HUES64 (cell line): ENCODE results near the gene INO80D.
"Not testable (repeated sequence)": the region's sequence is repeated elsewhere in the genome, so short reads cannot be mapped to it uniquely, and the experiment has no call there.

Experiments
- H3K27ac ChIP-seq: 2 replicates; pipeline ENCODE4 v1.7.0; 2013; ENCODE audit warnings: low read depth, low read length, inconsistent platforms
- H3K27me3 ChIP-seq: 2 replicates; pipeline ENCODE4 v1.6.1; 2013; ENCODE audit warnings: mild to moderate bottlenecking, low read length; ENCODE audit not compliant: insufficient read depth
- H3K36me3 ChIP-seq: 2 replicates; pipeline ENCODE4 v1.6.1; 2013; ENCODE audit warnings: mild to moderate bottlenecking, low read length; ENCODE audit not compliant: insufficient read depth
- H3K4me1 ChIP-seq: 2 replicates; pipeline ENCODE4 v1.6.1; 2013; ENCODE audit warnings: mild to moderate bottlenecking, low read length, moderate library complexity; ENCODE audit not compliant: insufficient read depth
- H3K4me3 ChIP-seq: 2 replicates; pipeline ENCODE4 v1.5.1; 2013; ENCODE audit warnings: mild to moderate bottlenecking, low read length, moderate library complexity
- H3K9ac ChIP-seq: 2 replicates; pipeline ENCODE4 v1.6.1; 2013; ENCODE audit warnings: mild to moderate bottlenecking, low read depth, low read length
- H3K9me3 ChIP-seq: 2 replicates; pipeline ENCODE4 v1.6.1; 2013; ENCODE audit warnings: low read depth, low read length; ENCODE audit not compliant: insufficient read depth
- WGBS: fragments of 150-250, 120-280 bp; methylation state at CpG from one replicate; pipeline ENCODE4 v1.1.7; 2013; ENCODE audit warnings: missing lambda C conversion rate; 5-methylcytosine and 5-hydroxymethylcytosine counted together

The INO80D gene

DNA sequence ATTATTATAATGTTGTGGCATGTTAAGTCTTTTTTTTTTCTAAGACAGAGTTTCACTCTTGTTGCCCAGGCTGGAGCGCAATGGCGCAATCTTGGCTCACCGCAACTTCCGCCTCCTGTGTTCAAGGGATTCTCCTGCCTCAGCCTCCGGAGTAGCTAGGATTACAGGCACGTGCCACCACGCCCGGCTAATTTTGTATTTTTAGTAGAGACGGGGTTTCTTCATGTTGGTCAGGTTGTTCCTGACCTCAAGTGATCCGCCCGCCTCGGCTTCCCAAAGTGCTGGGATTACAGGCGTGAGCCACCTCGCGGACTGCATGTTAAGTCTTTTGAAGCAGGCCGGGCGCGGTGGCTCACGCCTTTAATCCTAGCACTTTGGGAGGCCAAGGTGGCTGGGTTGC, 12.9 kb upstream of the INO80D start:
- WGBS = 96% methylated on average over 19 of the region's 19 CpGs
- H3K36me3 ChIP-seq, H3K27ac ChIP-seq: not testable (repeated sequence)

DNA sequence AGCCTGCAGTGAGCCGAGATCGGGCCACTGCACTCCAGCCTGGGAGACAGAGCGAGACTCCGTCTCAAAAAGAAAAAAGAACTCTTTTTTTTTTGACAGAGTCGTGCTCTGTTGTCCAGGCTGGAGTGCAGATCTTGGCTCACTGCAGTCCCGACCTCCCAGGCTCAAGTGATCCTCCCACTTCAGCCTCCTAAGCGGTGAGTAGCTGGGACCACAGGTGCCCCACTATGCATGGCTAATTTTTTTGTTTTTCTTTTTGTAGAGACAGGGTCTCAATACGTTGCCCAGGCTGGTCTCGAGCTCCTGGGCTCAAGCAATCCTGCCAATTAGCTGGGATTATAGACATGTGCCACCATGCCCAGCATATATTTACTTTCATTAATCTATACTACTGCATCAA, 12.5 kb upstream of the INO80D start:
- Histone ChIP-seq H3K36me3 (no peaks in the 10 kb centered on the region), H3K4me1 (0 out of 2 replicates have a peak, but pooled peaks cover 3% of the 10 kb centered on the region), H3K9ac (no peak overlapping the region), H3K27me3 (no peaks in the 10 kb centered on the region), H3K4me3 (no peak overlapping the region), H3K27ac (no peak overlapping the region), H3K9me3 (no peaks in the 10 kb centered on the region)
- 95% methylated on average over 9 of the region's 9 CpGs for WGBS

More for the DNA sequence above, 12.9 kb upstream of the INO80D start:
- H3K4me3 ChIP-seq, H3K9ac ChIP-seq, H3K9me3 ChIP-seq, H3K4me1 ChIP-seq, H3K27me3 ChIP-seq: not testable (repeated sequence)

DNA sequence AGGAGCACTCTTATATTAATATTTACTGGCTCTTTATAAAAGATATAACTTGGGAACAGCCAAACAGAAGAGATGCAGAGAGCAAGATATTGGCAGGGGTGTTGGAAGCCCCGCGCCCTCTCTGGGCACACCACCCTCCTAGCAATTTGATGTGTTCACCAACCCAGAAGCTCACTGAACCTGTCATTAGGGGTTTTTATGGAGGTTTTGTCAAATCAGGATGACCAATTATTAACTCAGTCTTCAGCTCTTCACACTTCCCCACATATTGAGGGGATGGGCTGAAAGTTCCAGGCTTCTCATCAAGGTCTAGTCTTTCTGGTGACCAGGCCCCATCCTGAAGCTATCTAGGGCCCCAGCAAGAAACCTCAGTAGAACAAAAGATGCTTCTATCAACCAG, 10.9 kb upstream of the INO80D start:
- H3K27me3 ChIP-seq = no peaks in the 10 kb centered on the region
- H3K27ac ChIP-seq = no peak overlapping the region
- no peaks in the 10 kb centered on the region for H3K36me3 ChIP-seq
- H3K4me3 ChIP-seq = no peak overlapping the region
- H3K4me1 ChIP-seq = peaks cover 11% of the 10 kb centered on the region; the same call in 1 of the 2 replicates
- no peak overlapping the region for H3K9ac ChIP-seq
- no peaks in the 10 kb centered on the region for H3K9me3 ChIP-seq
- WGBS = 92% methylated on average over 2 of the region's 2 CpGs

DNA sequence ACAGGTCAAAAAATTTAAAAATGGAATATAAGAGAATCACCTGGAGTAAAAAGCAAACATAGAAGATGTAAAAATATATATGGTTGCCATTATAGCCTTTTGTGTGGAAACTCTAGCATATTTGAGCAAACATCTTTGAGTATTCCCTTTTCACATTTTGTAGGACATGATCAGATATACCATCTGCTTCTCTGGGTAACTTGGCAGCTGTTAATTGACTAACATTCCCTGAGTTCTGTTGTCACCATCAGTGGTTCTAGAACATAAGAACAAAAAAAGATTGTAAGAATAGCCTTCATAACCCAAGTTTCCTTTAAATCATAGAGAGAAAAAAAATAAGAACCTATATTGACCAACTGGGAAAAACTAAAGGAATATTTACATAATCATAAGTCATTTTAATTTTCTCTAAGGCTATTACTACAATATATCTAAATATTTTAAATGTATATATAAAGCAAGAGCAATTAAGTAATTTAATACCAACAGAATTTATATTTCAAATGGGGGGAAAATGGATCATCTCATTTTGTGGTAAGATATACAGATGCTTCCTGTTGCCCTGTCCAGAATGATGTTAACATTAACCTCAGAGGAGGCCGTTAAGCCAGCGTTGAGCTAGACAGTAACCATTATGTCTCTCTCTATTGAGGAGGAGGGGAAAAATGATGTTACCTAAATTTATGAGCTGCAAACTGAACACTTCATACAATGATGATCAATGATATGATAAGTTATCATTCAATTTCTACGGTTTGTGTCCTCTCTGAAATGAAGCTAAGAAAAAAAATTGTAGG, 9.8 kb upstream of the INO80D start:
- Histone ChIP-seq H3K9ac (no peak overlapping the region), H3K36me3 (peaks cover 2% of the 10 kb centered on the region; the same call in 1 of the 2 replicates), H3K4me1 (peaks cover 11% of the 10 kb centered on the region; the same call in 1 of the 2 replicates), H3K27me3 (no peaks in the 10 kb centered on the region), H3K27ac (no peak overlapping the region), H3K9me3 (no peaks in the 10 kb centered on the region), H3K4me3 (no peak overlapping the region)
- 95% methylated on average over 3 of the region's 3 CpGs for WGBS

DNA sequence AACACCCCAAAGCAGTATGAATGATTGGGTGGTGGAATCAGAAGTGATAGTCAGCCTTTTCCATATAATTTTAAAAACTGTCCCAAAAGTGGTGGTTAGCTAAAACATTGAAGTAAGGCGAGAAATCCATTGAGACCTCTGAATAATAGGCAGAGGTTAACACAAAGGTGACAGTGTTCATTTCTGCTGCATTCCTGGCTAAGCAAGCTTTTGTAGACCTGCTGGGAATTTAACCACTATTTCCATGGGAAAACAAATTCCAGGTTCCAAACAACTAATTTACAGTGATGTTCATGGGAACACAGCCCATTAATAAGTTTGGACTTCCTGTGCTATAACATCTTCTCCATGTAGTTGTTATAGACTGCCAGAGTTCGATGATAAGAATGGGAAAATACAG, 6.3 kb upstream of the INO80D start:
- 97% methylated on average over 2 of the region's 2 CpGs for WGBS
- peaks cover 13% of the 10 kb centered on the region; the same call in 1 of the 2 replicates for H3K4me1 ChIP-seq
- H3K27me3 ChIP-seq = no peaks in the 10 kb centered on the region
- no peak overlapping the region for H3K27ac ChIP-seq
- no peak overlapping the region for H3K4me3 ChIP-seq
- H3K9ac ChIP-seq = no peak overlapping the region
- H3K36me3 ChIP-seq = peaks cover 20% of the 10 kb centered on the region
- no peaks in the 10 kb centered on the region for H3K9me3 ChIP-seq

DNA sequence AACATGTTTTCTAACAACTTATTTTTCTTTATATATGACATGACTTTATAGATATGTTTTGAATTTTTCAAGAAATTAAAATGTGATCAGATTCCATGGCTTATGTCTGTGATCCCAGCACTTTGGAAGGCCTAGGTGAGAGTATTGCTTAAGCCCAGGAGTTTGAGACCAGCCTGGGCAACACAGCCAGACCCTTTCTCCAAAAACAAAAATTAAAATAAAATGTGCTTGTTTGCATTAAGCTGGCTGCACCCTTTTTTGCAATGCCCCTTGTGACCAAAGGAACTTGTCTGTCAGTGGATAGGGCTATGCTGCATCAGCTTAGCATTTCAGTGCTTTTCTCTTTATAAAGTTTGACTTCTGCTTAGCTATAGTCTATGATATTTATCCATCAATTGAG, 2.3 kb upstream of the INO80D start:
- peaks cover 20% of the 10 kb centered on the region for H3K36me3 ChIP-seq
- no peak overlapping the region for H3K9ac ChIP-seq
- H3K9me3 ChIP-seq = no peaks in the 10 kb centered on the region
- H3K4me3 ChIP-seq = 0 out of 2 replicates have a peak overlapping the region, but pooled peaks have one; percentile 11
- peaks cover 17% of the 10 kb centered on the region; the same call in 1 of the 2 replicates for H3K4me1 ChIP-seq
- no peak overlapping the region for H3K27ac ChIP-seq
- H3K27me3 ChIP-seq = no peaks in the 10 kb centered on the region

DNA sequence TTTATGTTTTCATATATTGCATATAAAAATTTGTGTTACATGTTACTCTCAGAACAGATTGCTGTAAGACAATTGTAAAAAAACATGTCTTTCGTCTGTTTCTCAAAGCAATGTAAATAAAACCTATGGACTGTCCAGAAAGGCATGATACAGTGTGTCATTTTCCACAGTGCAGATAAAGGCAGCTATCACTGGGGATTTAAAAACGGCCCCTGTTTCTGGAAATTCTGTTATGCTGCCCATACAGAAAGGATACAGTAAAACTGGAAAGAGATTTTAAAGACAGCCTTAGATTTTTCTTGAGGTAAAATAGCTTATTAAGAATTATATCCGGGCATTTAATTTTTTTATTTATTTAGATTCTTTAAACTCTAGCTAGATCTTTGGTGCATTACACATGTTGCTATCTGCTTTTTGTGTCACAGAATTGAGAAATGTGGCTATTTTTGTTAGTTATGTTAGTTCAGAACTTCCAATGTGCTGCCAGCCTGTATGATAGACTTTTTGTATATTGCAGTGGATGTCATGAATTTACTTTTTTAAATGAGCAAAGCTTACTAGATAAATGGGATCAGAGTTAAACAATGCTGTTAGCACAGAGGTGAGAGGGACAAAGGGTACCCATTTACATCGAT, 859 bp upstream of the INO80D start:
- no peaks in the 10 kb centered on the region for H3K27me3 ChIP-seq
- no peaks in the 10 kb centered on the region for H3K9me3 ChIP-seq
- H3K27ac ChIP-seq = peak overlapping the region; percentile 96; the same call in 1 of the 2 replicates
- peak overlapping the region; percentile 95 for H3K4me3 ChIP-seq
- peaks cover 20% of the 10 kb centered on the region for H3K36me3 ChIP-seq
- peak overlapping the region; percentile 96 for H3K9ac ChIP-seq
- peaks cover 21% of the 10 kb centered on the region for H3K4me1 ChIP-seq
- WGBS = 27% methylated on average over 3 of the region's 4 CpGs

DNA sequence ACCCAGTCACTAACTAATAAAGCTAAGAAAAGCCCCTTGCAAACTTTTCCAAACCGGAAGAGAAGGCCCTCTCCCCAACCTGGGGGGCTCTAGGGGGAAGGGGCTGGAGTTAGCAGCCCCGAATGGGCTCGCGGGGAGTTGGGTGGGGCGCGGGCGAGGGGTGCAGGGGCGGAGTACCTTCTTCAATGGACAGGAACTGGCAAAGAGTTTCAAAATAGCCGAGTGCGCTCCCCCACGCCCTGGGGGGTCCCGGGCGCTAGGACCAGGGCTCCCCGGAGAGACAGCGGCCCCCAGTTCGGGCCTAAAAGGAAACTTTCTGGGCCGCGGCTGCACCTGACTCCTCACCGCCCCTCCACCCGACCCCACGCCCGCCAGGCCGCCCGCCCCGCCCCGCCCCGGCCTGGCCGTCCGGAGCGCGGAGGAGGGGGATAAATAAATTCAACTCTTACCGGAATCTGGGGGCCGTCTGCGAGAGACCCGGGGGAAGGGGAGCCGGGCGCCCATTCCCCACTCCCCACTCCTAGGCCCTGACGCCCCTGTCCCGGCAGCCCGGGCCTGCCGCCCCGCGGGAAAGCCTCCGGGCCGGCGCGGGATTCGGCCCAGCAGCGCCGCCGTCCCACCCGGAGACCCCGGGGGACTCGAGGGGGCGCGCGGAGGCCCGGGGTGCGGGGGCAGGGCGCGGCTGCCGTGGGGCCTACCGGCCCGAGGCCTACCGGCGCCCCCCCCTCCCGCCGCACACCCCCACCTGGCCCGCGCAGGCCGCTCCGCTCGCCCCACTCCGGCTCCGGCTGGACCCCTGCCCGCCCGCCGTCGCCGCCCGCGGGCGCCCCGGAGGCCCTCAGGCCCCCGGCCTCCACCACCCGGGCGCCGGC, 868 bp downstream of the INO80D start:
- H3K27me3 ChIP-seq = no peaks in the 10 kb centered on the region
- under 1% methylated on average over 74 of the region's 88 CpGs for WGBS
- peak overlapping the region; percentile 95 for H3K4me3 ChIP-seq
- H3K27ac ChIP-seq = peak overlapping the region; percentile 96
- H3K9ac ChIP-seq = peak overlapping the region; percentile 96
- H3K9me3 ChIP-seq = no peaks in the 10 kb centered on the region
- H3K4me1 ChIP-seq = peaks cover 33% of the 10 kb centered on the region
- H3K36me3 ChIP-seq = peaks cover 13% of the 10 kb centered on the region

DNA sequence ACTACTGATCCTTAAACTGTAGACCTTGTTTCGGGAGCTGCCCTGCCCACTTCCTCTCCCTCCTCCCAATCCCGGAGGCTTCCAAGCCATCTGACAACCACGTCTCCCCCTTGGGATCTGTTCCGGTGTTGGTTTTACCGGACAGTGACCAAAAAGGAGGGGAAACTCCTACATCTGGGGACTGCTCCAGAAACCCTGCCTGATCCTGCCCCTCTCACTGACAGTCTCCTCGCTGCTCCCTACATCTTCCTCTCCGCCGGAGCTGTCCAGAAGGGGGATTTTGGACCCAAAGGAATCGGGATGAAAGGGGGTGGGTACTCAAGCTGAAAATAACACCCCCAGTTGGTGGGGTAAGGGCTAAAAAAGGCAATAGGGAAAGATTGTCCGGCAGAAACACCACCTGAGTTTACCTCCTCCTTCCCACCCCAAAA, 1.5 kb downstream of the INO80D start:
- 0% methylated on average over 5 of the region's 10 CpGs for WGBS
- H3K9ac ChIP-seq = peak overlapping the region; percentile 96
- H3K4me1 ChIP-seq = peaks cover 37% of the 10 kb centered on the region
- H3K9me3 ChIP-seq = no peaks in the 10 kb centered on the region
- H3K4me3 ChIP-seq = peak overlapping the region; percentile 95
- no peaks in the 10 kb centered on the region for H3K27me3 ChIP-seq
- peak overlapping the region; percentile 96 for H3K27ac ChIP-seq
- peaks cover 9% of the 10 kb centered on the region for H3K36me3 ChIP-seq

DNA sequence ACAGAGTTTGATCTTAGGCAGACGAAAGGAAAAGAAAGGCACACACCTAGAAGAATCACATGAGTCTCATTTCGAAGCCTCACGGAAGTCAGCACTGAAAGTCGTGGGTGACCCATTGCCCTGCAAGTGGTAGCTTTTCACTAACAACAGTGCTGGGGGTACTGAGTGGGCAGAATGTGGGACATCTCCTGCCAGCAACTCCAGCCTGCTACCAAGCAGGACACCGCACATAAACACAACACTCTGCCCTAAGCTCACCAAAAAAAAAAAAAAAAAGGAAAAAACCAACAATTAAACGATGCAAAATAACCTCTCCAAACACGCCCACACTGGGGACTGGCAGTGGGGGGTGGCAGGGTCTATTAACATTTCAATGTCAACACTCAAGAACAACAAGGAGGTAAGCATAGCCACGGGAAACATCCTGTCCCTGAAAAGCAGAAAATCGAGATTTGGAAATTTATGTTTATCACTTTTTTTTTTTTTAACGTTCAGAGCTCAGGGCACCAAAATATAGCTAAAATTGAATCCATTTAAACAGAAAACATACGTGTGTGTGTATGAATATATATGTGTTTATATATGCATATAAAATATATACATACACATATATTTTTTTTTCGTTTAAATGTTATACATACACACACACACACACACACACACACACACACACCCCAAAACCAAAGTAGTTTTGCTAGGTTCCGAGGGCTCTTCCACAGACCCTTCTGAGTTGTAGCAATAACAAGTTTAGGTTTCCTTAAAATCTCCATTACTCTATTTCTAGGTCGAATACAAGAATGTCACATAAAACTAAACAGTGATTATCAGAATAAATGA, 2.2 kb downstream of the INO80D start:
- peak overlapping the region; percentile 96 for H3K9ac ChIP-seq
- peaks cover 7% of the 10 kb centered on the region for H3K36me3 ChIP-seq
- peak overlapping the region; percentile 95 for H3K4me3 ChIP-seq
- H3K27ac ChIP-seq = peak overlapping the region; percentile 96
- WGBS = 0% methylated on average over 11 of the region's 14 CpGs
- peaks cover 44% of the 10 kb centered on the region for H3K4me1 ChIP-seq
- no peaks in the 10 kb centered on the region for H3K27me3 ChIP-seq
- no peaks in the 10 kb centered on the region for H3K9me3 ChIP-seq
